Measurements from ENCODE around the gene CNBD2.

- no peak for TF ChIP-seq NR2C2 (CRISPR knock-in tag; IDR thresholded peaks at IDR 0.05)
- TF ChIP-seq TCF7 (CRISPR knock-in tag; IDR thresholded peaks at IDR 0.05; ENCODE audit: low read depth): no peak
- TF ChIP-seq, protein P1, sequence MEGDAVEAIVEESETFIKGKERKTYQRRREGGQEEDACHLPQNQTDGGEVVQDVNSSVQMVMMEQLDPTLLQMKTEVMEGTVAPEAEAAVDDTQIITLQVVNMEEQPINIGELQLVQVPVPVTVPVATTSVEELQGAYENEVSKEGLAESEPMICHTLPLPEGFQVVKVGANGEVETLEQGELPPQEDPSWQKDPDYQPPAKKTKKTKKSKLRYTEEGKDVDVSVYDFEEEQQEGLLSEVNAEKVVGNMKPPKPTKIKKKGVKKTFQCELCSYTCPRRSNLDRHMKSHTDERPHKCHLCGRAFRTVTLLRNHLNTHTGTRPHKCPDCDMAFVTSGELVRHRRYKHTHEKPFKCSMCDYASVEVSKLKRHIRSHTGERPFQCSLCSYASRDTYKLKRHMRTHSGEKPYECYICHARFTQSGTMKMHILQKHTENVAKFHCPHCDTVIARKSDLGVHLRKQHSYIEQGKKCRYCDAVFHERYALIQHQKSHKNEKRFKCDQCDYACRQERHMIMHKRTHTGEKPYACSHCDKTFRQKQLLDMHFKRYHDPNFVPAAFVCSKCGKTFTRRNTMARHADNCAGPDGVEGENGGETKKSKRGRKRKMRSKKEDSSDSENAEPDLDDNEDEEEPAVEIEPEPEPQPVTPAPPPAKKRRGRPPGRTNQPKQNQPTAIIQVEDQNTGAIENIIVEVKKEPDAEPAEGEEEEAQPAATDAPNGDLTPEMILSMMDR (IDR thresholded peaks at IDR 0.05): no peak
- TF ChIP-seq, protein P2, sequence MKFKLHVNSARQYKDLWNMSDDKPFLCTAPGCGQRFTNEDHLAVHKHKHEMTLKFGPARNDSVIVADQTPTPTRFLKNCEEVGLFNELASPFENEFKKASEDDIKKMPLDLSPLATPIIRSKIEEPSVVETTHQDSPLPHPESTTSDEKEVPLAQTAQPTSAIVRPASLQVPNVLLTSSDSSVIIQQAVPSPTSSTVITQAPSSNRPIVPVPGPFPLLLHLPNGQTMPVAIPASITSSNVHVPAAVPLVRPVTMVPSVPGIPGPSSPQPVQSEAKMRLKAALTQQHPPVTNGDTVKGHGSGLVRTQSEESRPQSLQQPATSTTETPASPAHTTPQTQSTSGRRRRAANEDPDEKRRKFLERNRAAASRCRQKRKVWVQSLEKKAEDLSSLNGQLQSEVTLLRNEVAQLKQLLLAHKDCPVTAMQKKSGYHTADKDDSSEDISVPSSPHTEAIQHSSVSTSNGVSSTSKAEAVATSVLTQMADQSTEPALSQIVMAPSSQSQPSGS (CRISPR knock-in tag; IDR thresholded peaks at IDR 0.05; ENCODE audit: borderline replicate concordance, low read depth): no peak
- no peak for TF ChIP-seq ZNF121 (CRISPR knock-in tag; IDR thresholded peaks at IDR 0.05)
- TF ChIP-seq JUN (CRISPR knock-in tag; IDR thresholded peaks at IDR 0.05): no peak
- no peak for TF ChIP-seq CDX4 (CRISPR knock-in tag; IDR thresholded peaks at IDR 0.05; ENCODE audit: borderline replicate concordance)
Observed at GRCh38 chr20:35972462-35972861, 4.1 kb downstream of the CNBD2 start.

Data from WTC11 (cell line).